ENCODE results near the gene TYROBP.
"Not testable (repeated sequence)": the region's sequence is repeated elsewhere in the genome, so short reads cannot be mapped to it uniquely, and the experiment has no call there.

Gene TYROBP

DNA sequence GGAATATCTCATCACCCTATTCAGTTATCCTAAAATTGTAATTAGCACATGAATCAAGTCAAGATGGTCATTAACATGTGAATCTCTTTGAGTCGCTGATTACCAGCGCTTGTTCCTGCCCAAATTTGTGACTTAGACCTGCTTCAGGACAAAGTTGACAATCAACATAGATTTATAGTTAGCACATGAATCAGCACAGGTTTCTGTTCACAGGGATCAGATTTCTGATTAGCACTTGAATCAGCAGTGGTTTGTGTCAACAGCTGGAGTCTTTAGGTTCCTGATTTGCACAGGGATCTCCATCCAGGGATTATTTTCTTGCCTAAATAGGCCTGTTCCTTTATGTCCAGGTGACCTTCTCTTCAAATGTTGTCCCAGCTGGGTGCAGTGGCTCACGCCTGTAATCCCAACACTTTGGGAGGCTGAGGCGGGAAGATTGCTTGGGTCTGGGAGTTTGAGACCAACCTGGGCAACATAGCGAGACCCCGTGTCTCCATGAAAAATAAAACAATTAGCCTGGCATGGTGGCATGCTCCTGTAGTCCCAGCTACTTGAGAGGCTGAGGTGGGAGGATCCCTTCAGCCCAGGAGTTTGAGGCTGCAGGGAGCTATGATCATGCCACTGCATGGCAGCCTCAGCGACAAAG, 24.3 kb upstream of the TYROBP start:
- DNase-seq (ENCODE audit: low read depth, low spot score) = no peak
- H3K27ac ChIP-seq = no peak overlapping the region

DNA sequence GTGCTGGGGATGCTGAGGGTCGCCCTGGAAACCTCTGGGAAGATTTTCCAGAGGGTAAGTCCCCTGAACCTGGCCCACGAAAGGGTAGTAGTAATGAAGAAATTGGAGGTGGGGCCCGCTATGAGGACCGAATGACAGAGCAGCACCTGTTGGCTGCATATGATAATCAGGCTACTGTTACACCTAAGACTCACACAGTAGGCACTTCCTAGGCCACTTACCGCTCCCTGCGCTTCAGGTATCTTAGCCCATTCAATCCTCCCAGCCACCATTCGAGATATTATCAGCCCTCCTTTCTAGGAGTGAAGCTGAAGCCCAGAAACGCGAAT, 23.7 kb upstream of the TYROBP start:
- H3K27ac ChIP-seq = no peak overlapping the region
- no peak for DNase-seq (ENCODE audit: low read depth, low spot score)

DNA sequence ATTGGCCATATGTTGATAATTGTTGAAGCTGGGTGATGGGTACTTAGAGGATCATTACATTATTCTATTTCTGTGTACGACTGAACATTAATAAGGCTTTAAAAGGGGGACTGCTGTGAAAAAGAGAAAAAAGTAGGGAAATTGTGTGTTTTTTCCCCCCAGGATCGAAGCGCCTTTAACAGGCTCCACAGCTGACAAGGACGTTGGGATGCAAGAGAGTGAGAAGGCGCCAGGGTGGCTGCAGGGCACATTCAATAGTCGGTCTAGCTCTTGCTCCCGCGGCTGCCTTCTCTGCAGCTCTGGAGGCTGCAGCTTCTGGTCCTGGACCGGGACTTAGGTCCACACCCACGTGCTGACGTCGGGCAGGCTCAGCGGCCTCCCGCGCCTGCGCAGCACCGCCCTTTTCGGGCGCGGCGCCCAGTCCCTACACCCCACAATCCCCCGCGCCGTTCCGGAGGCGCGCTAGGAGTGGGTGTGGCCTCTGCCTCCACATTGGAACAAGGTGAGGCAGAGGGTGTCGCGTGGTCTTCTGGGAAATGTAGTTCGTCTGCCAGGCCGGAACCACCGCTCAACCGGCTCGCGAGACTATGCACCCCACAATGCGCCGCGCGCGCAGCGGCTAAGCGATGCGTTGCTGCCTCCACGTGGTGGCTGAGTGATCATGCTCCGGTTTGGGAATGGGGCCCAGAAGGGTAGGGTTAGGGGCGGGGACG, 23.2 kb upstream of the TYROBP start:
- peak; percentile 97 for DNase-seq (ENCODE audit: low read depth, low spot score)
- H3K27ac ChIP-seq = no peak overlapping the region

DNA sequence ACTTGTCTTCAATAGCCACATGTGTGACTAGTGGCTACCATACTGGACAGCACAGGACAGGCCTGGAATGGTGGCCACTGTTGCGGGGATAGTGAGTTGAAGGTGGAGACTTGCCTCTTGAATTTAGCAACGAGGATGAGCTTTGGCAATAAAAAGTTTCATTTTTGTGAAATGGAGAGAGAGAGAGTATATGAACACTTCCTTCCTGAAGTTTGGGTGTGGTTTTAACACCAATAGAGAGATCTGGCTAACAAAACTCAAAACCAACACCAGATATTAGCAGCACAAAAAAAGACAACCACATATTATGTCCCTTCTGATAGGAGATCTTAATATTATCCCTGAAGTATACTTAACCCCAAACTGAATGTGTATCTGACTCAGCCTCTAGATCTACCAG, 21.8 kb upstream of the TYROBP start:
- no peak for DNase-seq (ENCODE audit: low read depth, low spot score)
- H3K27ac ChIP-seq = no peak overlapping the region

DNA sequence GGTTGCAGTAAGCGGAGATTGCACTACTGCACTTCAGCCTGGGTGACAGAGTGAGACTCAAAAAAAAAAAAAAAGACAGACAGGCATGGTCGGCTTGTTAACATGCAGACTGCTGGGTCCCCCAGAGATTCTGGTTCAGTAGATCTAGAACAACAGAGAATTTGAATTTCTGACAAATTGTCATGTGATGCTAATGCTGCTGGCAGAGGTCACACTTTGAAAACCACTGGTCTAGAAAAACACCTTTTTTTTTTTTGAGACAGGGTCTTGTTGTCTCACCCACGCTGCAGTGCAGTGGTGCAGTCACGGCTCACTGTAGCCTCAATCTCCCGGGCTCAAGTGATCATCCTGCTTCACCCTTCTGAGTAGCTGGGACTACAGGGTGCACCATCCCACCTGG, 20.4 kb upstream of the TYROBP start:
- no peak overlapping the region for H3K27ac ChIP-seq
- DNase-seq (ENCODE audit: low read depth, low spot score) = no peak

DNA sequence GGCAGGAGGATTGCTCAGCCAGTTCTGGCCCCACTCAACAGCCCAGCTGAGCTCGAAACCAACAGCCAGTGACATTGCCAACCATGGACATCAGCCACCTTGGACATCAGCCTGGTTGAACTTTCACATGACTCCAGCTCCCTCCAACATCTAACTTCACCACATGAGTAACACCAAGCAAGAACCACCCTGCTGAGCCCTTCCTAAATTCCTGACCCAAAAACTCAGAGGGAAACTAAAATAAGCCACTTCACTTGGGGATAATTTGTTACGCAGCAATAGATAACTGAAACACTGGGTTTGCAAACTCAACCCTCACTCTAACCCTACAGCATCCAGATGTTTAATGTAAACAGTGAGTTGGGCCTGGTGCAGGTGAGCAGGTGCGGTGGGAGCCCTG, 17.4 kb upstream of the TYROBP start:
- DNase-seq (ENCODE audit: low read depth, low spot score) = no peak
- no peak overlapping the region for H3K27ac ChIP-seq

DNA sequence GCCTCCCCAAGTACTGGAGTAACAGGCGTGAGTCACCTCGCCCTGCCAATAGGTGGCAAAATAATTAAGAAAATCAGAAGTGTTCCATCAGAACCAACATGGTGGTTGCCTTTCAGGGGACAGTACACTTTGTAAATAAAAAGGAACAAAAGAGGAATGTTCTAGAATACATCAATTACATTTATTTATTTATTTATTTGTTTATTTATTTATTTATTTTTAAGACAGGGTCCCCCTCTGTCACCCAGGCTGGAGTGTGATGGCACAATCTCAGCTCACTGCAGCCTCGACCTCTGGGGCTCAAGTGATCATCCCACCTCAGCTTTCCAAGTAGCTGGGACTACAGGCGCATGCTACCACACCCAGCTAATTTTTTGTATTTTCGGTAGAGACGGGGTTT, 12.9 kb upstream of the TYROBP start:
- DNase-seq (ENCODE audit: low read depth, low spot score) = no peak
- H3K27ac ChIP-seq = no peak overlapping the region

DNA sequence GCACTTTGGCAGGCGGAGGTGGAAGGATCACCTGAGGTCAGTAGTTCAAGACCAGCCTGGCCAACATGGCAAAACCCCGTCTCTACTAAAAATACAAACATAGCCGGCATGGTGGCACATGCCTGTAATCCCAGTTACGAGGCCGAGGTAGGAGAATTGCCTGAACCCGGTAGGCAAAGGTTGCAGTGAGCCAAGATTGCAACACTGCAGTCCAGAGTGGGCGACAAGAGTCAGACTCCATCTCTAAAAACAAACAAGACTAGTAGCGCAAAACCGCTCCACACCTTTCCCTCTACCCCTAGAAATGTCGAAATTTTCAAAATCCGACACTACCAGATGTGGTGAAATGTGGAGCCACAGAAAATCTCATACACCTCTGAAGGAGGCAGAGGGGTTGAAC, 11.2 kb upstream of the TYROBP start:
- DNase-seq (ENCODE audit: low read depth, low spot score) = no peak
- no peak overlapping the region for H3K27ac ChIP-seq

DNA sequence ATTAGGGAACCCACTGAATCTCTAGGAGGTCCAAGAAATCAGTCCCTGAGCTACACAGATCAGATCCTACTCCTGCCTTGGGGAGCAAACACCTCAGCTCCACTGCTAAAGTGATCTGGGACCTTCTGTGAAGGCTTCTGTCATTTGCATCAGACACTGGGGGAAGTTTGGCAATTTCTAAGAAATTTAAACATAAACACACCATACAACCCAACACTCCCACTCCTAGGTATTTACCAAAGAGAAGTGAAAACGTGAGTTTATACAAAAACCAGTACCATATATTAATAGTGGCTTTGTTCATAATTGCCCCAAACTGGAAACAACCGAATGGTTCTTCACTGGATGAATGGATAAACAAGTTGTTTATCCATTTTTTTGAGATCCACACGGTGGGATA, 7.3 kb upstream of the TYROBP start:
- no peak overlapping the region for H3K27ac ChIP-seq
- DNase-seq (ENCODE audit: low read depth, low spot score) = no peak

DNA sequence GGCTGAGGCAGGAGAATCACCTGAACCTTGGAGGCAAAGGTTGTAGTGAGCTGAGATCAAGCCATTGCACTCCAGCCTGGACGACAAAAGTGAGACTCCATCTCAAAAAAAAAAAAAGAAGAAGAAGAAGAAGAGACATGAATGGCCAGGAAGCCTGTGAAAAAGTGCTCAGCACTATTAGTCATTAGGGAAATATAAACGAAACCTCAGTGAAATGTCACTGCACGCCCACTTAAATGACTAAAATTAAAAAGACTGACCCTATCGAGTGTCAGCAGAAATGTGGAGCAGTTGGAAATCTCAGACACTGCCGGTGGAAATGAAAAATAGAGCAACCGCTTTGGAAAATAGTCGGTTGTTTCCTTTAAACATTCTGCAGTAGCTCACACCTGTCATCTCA, 5.5 kb upstream of the TYROBP start:
- no peak overlapping the region for H3K27ac ChIP-seq
- no peak for DNase-seq (ENCODE audit: low read depth, low spot score)

DNA sequence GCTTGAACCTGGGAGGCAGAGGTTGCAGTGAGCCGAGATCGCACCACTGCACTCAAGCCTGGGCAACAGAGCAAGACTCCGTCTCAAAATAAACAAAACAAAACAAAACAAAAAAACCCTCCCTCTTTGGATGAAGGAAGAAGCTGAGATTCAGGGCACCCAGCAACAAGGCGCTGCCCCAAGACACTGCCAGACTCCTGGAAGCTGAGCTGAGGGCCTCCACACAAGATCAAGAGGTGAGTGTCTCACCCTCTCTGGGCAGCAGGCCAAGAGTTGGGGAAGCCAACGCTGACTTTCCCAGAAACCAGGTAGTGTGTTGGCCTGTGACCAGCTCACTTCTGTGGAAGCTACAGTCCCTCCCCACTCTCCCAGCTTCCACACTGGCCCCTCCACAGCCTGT, 3.7 kb upstream of the TYROBP start:
- no peak overlapping the region for H3K27ac ChIP-seq
- peak; percentile 29 for DNase-seq (ENCODE audit: low read depth, low spot score)

DNA sequence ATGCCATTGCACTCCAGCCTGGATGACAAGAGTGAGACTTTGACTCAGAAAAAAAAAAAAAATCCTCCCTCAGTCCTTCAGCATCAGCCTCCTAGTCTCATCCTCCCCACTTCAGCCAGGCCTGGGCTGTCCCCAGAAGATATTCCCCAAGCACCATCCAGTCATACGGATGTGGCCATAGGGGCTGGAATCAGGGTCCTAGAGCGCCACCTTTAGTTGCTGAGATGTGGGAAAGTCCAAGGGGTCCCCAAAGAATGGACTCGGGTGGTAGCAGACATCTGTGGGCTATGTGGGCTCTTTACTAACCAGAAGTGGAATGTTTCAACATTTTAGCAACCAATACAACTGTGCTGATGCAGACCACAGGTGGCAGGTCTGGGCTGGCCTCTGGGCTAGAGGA, 3.1 kb upstream of the TYROBP start:
- no peak for DNase-seq (ENCODE audit: low read depth, low spot score)
- no peak overlapping the region for H3K27ac ChIP-seq

DNA sequence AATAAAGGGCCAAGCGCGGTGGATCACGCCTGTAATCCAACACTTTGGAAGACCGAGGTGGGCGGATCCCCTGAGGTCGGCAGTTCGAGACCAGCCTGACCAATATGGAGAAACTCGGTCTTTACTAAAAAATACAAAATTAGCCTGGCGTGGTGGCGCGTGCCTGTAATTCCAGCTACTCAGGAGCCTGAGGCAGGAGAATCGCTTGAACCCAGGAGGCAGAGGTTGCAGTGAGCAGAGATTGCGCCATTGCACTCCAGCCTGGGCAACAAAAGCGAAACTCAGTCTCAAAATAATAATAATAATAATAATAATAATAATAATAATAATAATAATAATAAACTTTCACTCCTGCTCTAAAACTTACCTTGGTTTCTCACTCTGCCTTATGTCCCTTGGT, 2.3 kb upstream of the TYROBP start:
- H3K27ac ChIP-seq; DNase-seq (ENCODE audit: low read depth, low spot score): not testable (repeated sequence)

DNA sequence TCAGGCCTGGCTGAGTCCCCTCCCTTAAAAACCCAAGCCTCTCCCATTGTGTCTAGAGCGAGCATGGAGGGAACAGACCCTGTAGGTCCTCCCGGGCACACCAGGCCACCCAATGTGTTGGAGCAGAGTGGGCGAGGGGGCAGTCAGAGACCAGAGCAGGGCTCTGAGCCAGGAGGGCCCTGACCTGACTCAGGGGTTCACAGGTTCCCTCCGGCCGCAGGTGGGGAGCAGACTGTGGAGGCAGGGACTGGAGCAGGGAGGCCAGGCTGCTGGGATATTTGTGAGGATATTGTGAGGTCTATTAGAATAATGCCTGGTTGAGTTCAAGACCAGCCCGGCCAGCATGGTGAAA, 1.6 kb upstream of the TYROBP start:
- DNase-seq (ENCODE audit: low read depth, low spot score) = no peak
- no peak overlapping the region for H3K27ac ChIP-seq

DNA sequence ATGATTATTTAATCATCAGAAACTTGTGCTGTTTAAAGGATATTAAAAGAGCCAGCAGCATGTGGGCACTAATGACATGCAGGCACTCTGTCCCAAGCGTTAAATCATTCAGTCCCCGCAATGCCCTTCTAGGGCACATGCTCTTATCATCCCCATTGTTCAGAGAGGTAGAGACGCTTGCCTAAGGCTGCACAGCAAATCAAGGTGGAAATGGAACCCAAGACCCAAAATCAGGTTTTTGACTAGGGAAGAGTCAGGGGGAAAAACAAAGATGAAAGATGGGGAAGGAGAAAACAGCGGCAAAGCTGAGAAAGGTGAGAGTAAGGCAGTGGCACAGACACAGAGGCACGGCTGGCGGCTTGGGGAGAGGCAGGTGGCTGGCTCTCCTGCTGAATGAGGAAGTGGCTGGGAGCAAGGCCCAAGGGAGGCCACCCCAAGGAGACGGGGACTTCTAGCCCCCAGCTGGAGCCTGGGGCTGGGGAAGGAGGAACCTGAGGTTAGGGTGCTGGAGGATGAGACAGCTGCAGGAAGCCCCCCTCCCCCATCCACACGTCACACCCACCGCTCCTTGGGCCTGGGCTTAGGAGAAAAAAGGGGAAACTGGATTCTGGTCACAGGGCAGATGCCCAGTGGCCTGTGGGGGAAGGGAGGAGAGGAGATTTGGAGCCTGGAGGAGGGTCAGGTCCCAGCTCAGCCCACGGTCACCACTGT, 1.0 kb upstream of the TYROBP start:
- no peak overlapping the region for H3K27ac ChIP-seq
- DNase-seq (ENCODE audit: low read depth, low spot score) = no peak

DNA sequence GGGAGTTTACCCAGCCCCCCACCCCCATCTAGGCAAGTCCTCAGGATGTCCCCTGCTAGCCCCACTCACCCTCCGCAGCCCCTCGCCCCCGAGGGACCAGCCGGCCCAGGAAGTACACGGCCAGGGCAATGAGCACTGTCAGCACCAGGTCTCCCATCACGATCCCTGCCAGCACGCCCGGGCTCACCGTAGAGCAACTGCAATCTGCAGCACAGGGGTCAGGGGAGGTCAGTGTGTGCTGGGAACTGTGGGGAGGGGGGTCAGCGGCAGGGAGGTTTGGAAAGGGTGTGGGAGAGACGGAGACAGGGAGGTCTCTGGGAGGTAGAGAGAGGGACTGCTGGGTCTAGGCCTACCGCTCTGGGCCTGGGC, 734 bp downstream of the TYROBP start:
- no peak for DNase-seq (ENCODE audit: low read depth, low spot score)
- no peak overlapping the region for H3K27ac ChIP-seq

DNA sequence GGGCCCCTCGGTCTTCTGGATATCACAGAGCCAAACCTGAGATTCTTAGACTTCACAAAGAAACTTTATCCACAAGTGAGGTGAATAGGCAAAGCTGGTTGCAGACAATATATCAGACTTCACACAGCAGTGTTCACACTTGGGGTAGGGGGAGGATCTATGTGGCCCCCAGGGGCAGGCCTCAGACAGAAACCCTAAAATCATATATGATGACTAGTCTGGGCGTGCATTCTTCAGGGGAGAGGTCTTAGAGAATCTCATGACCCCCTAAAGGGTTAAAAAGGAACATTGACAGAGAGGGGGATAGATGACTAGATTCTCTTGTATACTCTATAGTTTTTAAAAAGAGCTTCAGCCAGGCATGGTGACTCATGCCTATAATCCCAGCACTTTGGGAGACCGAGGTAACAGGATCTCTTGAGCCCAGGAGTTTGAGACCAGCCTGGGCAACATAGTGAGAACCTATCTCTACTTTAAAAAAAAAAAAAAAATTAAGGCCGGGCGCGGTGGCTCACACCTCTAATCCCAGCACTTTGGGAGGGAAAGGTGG, 2.8 kb downstream of the TYROBP start:
- no peak for DNase-seq (ENCODE audit: low read depth, low spot score)
- H3K27ac ChIP-seq = no peak overlapping the region

DNA sequence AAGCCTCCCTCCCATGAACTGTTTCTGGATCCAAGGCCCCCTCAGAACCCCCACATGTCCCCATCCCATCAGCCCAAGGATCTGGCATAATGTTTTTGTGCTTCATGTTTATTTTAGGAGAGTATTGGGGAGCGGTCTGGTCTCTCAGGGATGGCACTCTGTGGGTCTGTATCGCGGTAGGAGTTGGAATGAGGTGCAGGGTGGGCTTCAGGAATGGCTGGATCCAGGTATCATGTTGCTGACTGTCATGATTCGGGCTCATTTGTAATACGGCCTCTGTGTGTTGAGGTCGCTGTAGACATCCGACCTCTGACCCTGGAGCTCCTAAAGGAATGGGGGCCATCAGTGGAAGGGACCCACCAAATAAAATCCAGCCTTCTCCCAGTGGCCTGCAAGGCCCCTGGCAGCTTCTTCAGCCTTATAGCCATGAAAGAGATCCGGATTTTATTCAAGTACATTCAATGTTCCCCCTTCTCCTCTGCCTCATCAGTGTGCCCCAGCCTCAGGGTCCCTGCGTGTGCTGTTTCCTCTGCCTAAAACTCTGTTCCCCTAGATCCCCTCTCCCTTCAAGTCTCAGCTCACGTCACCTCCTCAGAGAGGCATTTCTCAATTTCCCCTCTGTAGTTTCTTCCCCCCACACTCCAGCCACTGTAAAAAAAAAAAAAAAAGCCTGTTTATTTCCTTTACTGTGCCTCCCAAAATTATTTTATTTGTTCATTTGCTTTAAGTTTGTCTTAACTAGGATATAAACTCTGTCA, 3.6 kb downstream of the TYROBP start:
- no peak for DNase-seq (ENCODE audit: low read depth, low spot score)
- H3K27ac ChIP-seq = no peak overlapping the region

DNA sequence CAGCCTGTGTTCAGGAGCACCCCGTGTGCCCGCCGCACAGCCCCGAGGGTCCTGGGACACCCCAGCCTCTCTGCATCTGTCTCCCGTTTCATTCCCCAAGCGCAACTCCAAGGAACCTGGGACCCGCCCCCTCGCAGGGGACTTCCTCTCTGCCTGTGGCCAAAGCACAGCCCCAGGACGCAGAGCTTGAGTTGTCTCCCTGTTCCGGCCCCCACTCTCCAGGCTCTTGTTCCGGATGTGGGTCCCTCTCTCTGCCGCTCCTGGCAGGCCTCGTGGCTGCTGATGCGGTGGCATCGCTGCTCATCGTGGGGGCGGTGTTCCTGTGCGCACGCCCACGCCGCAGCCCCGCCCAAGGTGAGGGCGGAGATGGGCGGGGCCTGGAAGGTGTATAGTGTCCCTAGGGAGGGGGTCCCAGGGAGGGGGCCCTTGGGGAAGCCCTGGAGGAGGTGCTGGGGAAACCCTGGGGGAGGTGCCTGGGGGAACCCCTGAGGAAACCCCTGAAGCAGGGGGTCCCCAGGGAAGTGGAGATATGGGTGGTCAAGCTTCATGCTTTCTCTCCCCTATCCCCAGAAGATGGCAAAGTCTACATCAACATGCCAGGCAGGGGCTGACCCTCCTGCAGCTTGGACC, 4.4 kb downstream of the TYROBP start:
- no peak overlapping the region for H3K27ac ChIP-seq
- no peak for DNase-seq (ENCODE audit: low read depth, low spot score)

DNA sequence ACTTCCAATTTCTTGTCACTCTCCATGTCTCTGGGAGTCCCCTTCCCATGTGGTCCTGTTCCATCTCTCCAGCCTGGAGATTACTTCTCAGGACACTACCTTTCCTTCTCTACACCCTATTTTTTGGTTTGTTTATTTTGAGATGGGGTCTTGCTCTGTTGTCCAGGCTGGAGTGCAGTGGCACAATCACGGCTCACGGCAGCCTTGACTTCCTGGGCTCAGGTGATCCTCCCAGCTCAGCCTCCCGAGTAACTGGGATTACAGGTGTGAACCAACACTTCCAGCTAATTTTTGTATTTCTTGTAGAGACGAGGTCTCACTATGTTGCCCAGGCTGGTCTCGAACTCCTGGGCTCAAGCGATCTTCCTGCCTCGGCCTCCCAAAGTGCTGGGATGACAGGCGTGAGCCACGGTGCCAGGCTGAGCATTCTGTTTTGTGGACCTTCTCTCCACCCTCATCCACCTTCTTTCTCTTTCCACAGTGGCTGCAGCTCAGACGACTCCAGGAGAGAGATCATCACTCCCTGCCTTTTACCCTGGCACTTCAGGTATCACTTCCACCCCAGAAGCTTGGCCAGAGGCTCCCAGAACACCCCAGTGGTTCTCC, 5.1 kb downstream of the TYROBP start:
- no peak for DNase-seq (ENCODE audit: low read depth, low spot score)

More for the DNA sequence above, 5.1 kb downstream of the TYROBP start:
- no peak overlapping the region for H3K27ac ChIP-seq
